Lower leg skin (tissue), 3 donors: Measurements from ENCODE around the gene AQR.

ENCODE experiments used
- POLR2A ChIP-seq, 2 donors: fragments of 450-650 bp; IDR thresholded peaks; one replicate each; pipeline ENCODE4 v1.6.1; 2016 to 2017; ENCODE audit warnings: antibody characterized with exemption in 2 of 2, mild to moderate bottlenecking in 1 of 2, moderate library complexity in 1 of 2
- TF ChIP-seq, protein P1 (sequence below), 3 donors: fragments of 450-650 bp; IDR thresholded peaks; one replicate each; pipeline ENCODE4 v1.5.1; 2016; ENCODE audit warnings: antibody characterized with exemption in 3 of 3, mild to moderate bottlenecking in 3 of 3, moderate library complexity in 2 of 3

DNA sequence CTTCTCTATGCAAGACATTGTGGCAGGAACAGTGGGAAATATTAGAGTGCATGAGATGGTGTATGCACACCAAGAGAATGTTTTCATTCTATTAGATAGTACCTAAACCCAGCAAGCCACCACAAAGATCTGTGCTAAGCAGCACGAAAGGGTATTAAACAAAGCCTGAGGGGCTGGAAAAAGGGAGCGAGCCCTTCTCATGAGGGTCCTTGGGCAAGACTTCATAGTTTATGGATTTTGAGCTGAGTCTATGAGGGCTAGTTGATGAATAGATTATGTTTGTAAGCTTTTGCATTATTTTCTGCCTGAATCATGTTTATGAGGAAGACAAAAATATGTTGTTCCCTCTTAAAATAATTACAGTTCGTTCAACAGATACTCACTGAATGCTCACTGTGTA is 164.8 kb downstream of the AQR start:
- TF ChIP-seq POLR2A (IDR thresholded peaks at IDR 0.05) = no peak
- TF ChIP-seq, protein P1, sequence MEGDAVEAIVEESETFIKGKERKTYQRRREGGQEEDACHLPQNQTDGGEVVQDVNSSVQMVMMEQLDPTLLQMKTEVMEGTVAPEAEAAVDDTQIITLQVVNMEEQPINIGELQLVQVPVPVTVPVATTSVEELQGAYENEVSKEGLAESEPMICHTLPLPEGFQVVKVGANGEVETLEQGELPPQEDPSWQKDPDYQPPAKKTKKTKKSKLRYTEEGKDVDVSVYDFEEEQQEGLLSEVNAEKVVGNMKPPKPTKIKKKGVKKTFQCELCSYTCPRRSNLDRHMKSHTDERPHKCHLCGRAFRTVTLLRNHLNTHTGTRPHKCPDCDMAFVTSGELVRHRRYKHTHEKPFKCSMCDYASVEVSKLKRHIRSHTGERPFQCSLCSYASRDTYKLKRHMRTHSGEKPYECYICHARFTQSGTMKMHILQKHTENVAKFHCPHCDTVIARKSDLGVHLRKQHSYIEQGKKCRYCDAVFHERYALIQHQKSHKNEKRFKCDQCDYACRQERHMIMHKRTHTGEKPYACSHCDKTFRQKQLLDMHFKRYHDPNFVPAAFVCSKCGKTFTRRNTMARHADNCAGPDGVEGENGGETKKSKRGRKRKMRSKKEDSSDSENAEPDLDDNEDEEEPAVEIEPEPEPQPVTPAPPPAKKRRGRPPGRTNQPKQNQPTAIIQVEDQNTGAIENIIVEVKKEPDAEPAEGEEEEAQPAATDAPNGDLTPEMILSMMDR (IDR thresholded peaks at IDR 0.05) = no peak
